Measurements from ENCODE around the gene EXO1. TPM values are rescaled to one million over a fixed set of nuclear protein-coding genes. Genes with fewer than 3 reads are reported as not detected.
"Not testable (repeated sequence)": the region's sequence is repeated elsewhere in the genome, so short reads cannot be mapped to it uniquely, and the experiment has no call there.

The EXO1 gene
- total and polyA plus RNA-seq, 8 donors = 4.0 to 16.2 (median 11.0) TPM

DNA sequence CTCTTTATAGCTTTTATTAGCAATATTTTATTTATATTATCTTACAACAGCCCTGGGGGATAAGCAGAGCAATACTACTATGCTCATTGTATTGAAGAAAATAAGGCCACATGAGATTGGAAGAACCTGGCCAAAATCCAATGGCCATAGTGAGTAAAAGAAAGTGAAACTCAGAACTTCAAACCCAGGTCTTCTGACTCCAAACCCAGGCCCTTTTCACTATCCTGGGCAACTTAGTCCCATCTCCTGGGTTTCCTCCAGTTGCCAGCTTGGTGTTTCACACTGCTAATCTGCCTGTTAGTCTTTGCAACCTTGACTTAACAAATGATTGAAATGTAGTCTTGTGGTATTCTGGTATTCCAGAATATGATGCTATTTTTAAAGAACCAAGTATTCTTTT, 22.4 kb upstream of the EXO1 start:
- intact Hi-C loops (cut with DNase I) = loop anchor here in 1 of 2 donors (10.0 kb wide), 1 partner anchor 291 kb away; the partner anchor contains the start of gene KMO
- H3K36me3 ChIP-seq = no peaks in the 10 kb centered on the region
- H3K9me3 ChIP-seq = no peaks in the 10 kb centered on the region
- no peaks in the 10 kb centered on the region for H3K27me3 ChIP-seq
- TF ChIP-seq, protein P1, sequence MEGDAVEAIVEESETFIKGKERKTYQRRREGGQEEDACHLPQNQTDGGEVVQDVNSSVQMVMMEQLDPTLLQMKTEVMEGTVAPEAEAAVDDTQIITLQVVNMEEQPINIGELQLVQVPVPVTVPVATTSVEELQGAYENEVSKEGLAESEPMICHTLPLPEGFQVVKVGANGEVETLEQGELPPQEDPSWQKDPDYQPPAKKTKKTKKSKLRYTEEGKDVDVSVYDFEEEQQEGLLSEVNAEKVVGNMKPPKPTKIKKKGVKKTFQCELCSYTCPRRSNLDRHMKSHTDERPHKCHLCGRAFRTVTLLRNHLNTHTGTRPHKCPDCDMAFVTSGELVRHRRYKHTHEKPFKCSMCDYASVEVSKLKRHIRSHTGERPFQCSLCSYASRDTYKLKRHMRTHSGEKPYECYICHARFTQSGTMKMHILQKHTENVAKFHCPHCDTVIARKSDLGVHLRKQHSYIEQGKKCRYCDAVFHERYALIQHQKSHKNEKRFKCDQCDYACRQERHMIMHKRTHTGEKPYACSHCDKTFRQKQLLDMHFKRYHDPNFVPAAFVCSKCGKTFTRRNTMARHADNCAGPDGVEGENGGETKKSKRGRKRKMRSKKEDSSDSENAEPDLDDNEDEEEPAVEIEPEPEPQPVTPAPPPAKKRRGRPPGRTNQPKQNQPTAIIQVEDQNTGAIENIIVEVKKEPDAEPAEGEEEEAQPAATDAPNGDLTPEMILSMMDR (IDR thresholded peaks at IDR 0.05) = no peak
- DNase-seq (no peak), ATAC-seq (no peak)
- H3K4me1 ChIP-seq = no peaks in the 10 kb centered on the region
- H3K4me3 ChIP-seq = no peak overlapping the region
- no peak overlapping the region for H3K27ac ChIP-seq

DNA sequence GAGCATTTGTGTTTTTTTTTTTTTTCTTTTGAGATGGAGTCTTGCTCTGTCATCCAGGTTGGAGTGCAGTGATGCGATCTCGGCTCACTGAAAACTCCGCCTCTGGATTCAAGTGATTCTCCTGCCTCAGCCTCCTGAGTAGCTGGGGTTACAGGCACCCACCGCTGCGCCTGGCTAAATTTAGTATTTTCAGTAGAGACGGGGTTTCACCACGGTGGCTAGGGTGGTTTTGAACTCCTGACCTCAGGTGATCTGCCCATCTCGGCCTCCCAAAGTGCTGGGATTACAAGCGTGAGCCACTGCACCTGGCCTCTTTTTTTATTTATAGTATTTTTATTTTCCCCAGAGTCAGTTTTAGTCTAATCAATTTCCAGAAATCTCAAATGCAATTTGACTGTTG, 21.4 kb upstream of the EXO1 start:
- H3K27me3 ChIP-seq, H3K27ac ChIP-seq, H3K4me3 ChIP-seq, DNase-seq, H3K9me3 ChIP-seq, ATAC-seq, H3K4me1 ChIP-seq, H3K36me3 ChIP-seq: not testable (repeated sequence)
- intact Hi-C loops (cut with DNase I) = loop anchor here in 1 of 2 donors (10.0 kb wide), 1 partner anchor 292 kb away; the partner anchor contains the start of gene KMO

DNA sequence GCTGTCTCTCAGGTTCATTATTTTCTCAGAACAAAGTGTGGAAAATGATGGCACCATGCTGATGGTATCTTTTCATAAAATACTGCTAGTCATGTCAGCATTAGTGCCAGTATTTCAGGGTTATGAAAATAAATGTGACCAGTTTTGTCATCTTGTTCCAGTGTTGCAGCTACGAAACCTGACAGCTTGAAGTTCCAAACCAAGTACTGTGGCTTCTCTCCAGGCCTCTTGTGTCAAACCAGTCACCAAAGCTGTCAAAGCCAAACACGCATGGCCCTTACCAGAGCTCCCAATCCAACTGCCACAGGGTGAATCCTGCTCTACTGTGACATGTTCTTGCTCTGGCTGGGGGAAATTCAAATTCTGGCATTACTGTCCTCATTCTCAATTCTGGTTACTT, 20.7 kb upstream of the EXO1 start:
- intact Hi-C loops (cut with DNase I) = loop anchor here in 1 of 2 donors (10.0 kb wide), 1 partner anchor 292 kb away; the partner anchor contains the start of gene KMO
- H3K27me3 ChIP-seq = peaks cover 0 to 4% of the 10 kb centered on the region in 2 donors
- no peak overlapping the region for H3K27ac ChIP-seq
- TF ChIP-seq, protein P1 (IDR thresholded peaks at IDR 0.05) = no peak
- ATAC-seq (no peak), DNase-seq (no peak)
- H3K36me3 ChIP-seq = no peaks in the 10 kb centered on the region
- no peaks in the 10 kb centered on the region for H3K4me1 ChIP-seq
- no peaks in the 10 kb centered on the region for H3K9me3 ChIP-seq
- no peak overlapping the region for H3K4me3 ChIP-seq

DNA sequence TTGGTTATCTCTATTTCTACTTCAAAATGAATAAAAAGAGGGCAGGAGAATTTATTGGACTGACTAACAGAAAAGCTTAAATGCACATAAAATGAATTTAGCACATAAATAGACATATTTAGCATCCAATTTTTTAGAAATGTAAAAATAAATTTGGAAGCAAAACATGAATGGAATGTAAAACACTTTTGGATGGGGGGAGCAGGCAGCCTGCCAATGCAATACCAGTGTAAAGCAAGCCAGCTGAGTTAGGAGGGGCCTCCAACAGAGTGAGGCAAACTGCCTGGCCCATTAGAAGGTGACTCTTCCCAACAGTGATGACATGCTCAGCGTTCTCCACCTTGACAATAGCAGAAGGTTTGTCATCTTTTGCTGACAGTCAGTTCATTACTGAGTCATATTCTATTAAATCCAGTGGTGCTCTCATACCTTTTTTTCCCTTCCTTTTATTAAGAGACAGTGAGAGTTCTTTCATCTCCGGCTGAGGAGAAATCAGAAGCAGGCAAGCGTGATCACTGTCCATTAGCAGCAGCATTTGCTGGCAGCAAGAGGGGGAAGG, 19.5 kb upstream of the EXO1 start:
- H3K4me3 ChIP-seq = no peak overlapping the region
- H3K36me3 ChIP-seq = no peaks in the 10 kb centered on the region
- no peak overlapping the region for H3K27ac ChIP-seq
- intact Hi-C loops (cut with DNase I) = loop anchor here in 1 of 2 donors (10.0 kb wide), 1 partner anchor 294 kb away; the partner anchor contains the start of gene KMO
- H3K4me1 ChIP-seq = no peaks in the 10 kb centered on the region
- H3K27me3 ChIP-seq = peaks cover 0 to 4% of the 10 kb centered on the region in 2 donors
- no peaks in the 10 kb centered on the region for H3K9me3 ChIP-seq
- ATAC-seq = no peak
- TF ChIP-seq, protein P1 (IDR thresholded peaks at IDR 0.05) = no peak
- no peak for DNase-seq

DNA sequence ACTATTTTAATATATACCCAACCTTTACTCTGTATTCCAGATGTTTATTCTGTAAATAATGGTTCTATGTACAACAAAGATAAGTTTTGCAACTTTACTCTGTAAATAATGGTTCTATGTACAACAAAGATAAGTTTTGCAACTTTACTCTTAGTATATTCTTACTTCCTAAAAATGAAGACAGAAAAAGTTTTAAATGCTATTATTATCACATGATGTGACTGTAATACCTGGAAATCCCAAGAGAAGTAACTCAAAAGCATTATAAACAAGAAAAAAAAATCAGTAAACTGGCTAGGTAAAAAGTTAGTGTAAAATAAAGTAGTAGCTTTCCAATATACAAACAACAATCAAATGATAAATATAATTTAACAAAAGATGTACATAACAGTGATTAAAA, 18.5 kb upstream of the EXO1 start:
- H3K27me3 ChIP-seq = peaks cover 0 to 4% of the 10 kb centered on the region in 2 donors
- DNase-seq (no peak), ATAC-seq (no peak)
- TF ChIP-seq, protein P1 (IDR thresholded peaks at IDR 0.05) = no peak
- no peak overlapping the region for H3K27ac ChIP-seq
- intact Hi-C loops (cut with DNase I) = loop anchor here in 1 of 2 donors (10.0 kb wide), 1 partner anchor 295 kb away; the partner anchor contains the start of gene KMO
- no peaks in the 10 kb centered on the region for H3K4me1 ChIP-seq
- no peak overlapping the region for H3K4me3 ChIP-seq
- no peaks in the 10 kb centered on the region for H3K9me3 ChIP-seq
- no peaks in the 10 kb centered on the region for H3K36me3 ChIP-seq
